GM23338 (cell line): ENCODE measurements around the gene GFOD1. TPM values are rescaled to one million over a fixed set of nuclear protein-coding genes. Genes with fewer than 3 reads are reported as not detected.

ENCODE experiments used
- ATAC-seq: fragments of 200-7000 bp; cut with Tn5 transposase; 3 replicates; pipeline ENCODE4 v1.9.1; 2020
- DNase-seq: peaks from one replicate; pipeline ENCODE4 v3.0.0-alpha.2; 2015; ENCODE audit warnings: low spot score
- H2AFZ ChIP-seq: fragments of 200-600 bp; sonication (generic); 2 replicates; pipeline ENCODE4 v1.8.0; 2016; ENCODE audit warnings: antibody characterized with exemption, mild to moderate bottlenecking, moderate library complexity
- H3F3A ChIP-seq: fragments of 200-600 bp; sonication (generic); replicated peaks from 2 replicates; pipeline ENCODE4 v1.8.0; 2017; ENCODE audit warnings: antibody characterized with exemption, mixed run types, low read depth
- H3K27ac ChIP-seq: fragments of 200-600 bp; sonication (generic); 2 replicates; pipeline ENCODE4 v1.6.1; 2016; ENCODE audit warnings: low read depth
- H3K27me3 ChIP-seq: fragments of 200-600 bp; sonication (generic); 2 replicates; pipeline ENCODE4 v1.8.0; 2016; ENCODE audit warnings: mild to moderate bottlenecking, mixed run types, moderate library complexity; ENCODE audit not compliant: insufficient read depth
- H3K36me3 ChIP-seq: fragments of 200-600 bp; sonication (generic); 2 replicates; pipeline ENCODE4 v1.8.0; 2016; ENCODE audit warnings: mild to moderate bottlenecking; ENCODE audit not compliant: insufficient read depth
- H3K4me1 ChIP-seq: fragments of 200-600 bp; sonication (generic); 2 replicates; pipeline ENCODE4 v1.8.0; 2016; ENCODE audit warnings: mild to moderate bottlenecking, moderate library complexity; ENCODE audit not compliant: insufficient read depth
- H3K4me2 ChIP-seq: fragments of 200-600 bp; sonication (generic); 2 replicates; pipeline ENCODE4 v1.7.1; 2017; ENCODE audit warnings: mixed run types
- H3K4me3 ChIP-seq: fragments of 200-600 bp; sonication (generic); 2 replicates; pipeline ENCODE4 v1.6.1; 2016; ENCODE audit warnings: mixed run types
- H3K79me2 ChIP-seq: fragments of 200-600 bp; sonication (generic); replicated peaks from 2 replicates; pipeline ENCODE4 v1.8.0; 2017; ENCODE audit warnings: mild to moderate bottlenecking; ENCODE audit not compliant: insufficient read depth
- H3K9me2 ChIP-seq: fragments of 200-600 bp; sonication (generic); 2 replicates; pipeline ENCODE4 v1.8.0; 2017; ENCODE audit not compliant: insufficient read depth
- H4K20me1 ChIP-seq: fragments of 200-600 bp; sonication (generic); replicated peaks from 2 replicates; pipeline ENCODE4 v1.8.0; 2017; ENCODE audit warnings: mild to moderate bottlenecking; ENCODE audit not compliant: insufficient read depth
- H3K27ac Mint-ChIP-seq: 2 replicates; pipeline ENCODE4 v1.8.0; 2020; ENCODE audit warnings: inconsistent platforms, mild to moderate bottlenecking, moderate library complexity, mixed read lengths
- H3K27me3 Mint-ChIP-seq: 3 replicates; pipeline ENCODE4 v1.8.0; 2022; ENCODE audit warnings: low read depth, mild to moderate bottlenecking, moderate library complexity, mixed read lengths, inconsistent platforms; ENCODE audit not compliant: insufficient read depth, poor library complexity
- H3K36me3 Mint-ChIP-seq: 3 replicates; pipeline ENCODE4 v1.8.0; 2021; ENCODE audit warnings: low read depth, mild to moderate bottlenecking, inconsistent platforms, moderate library complexity, mixed read lengths
- H3K4me1 Mint-ChIP-seq: 3 replicates; pipeline ENCODE4 v1.8.0; 2020; ENCODE audit warnings: mild to moderate bottlenecking, inconsistent platforms, mixed read lengths
- H3K4me3 Mint-ChIP-seq: 3 replicates; pipeline ENCODE4 v1.8.0; 2021; ENCODE audit warnings: moderate library complexity, mild to moderate bottlenecking, inconsistent platforms, mixed read lengths
- H3K9me3 Mint-ChIP-seq: 3 replicates; pipeline ENCODE4 v1.8.0; 2020; ENCODE audit warnings: moderate library complexity, mild to moderate bottlenecking, inconsistent platforms, mixed read lengths
- POLR2AphosphoS5 ChIP-seq: IDR thresholded peaks from 2 replicates; pipeline ENCODE4 v1.6.1; 2016; ENCODE audit warnings: antibody characterized with exemption, low read depth
- REST ChIP-seq: IDR thresholded peaks from one replicate; pipeline ENCODE4 v1.6.1; 2018; ENCODE audit warnings: antibody characterized with exemption; ENCODE audit not compliant: unreplicated experiment
- ZNF331 ChIP-seq: fragments of 250-450 bp; sonication (Bioruptor Pico); IDR thresholded peaks from 2 replicates; pipeline ENCODE4 v1.5.0; 2020; ENCODE audit warnings: low read depth, mild to moderate bottlenecking, moderate library complexity
- ZNF462 ChIP-seq: fragments of 250-450 bp; sonication (Bioruptor Pico); IDR thresholded peaks from 2 replicates; pipeline ENCODE4 v1.5.0; 2020; ENCODE audit warnings: mild to moderate bottlenecking, moderate library complexity
- polyA plus RNA-seq: library from polyadenylated mRNA; unstranded; fragments of >200 nt; fragmentation: Nextera tagmentation; extraction: Ambion mirVana; gene quantifications from 2 replicates; pipeline ENCODE4 v1.2.1, GENCODE V29; 2016
- total RNA-seq: library from RNA; depleted of rRNA; stranded (reverse); fragments of >200 nt; shearing (Covaris generic); gene quantifications from 2 replicates; pipeline ENCODE4 v1.2.3, GENCODE V29; 2014

Gene GFOD1
- total and polyA plus RNA-seq, 2 experiments from 2014 or later: 4.9 to 12.8 TPM

GRCh38 chr6:13404892-13405254 lies 82.5 kb downstream of the GFOD1 start:
- H3K4me1 Mint-ChIP-seq: peaks cover 28% of the 10 kb centered on the region
- H3K27ac ChIP-seq: no peak overlapping the region; the same call in 1 of the 2 replicates

More at GRCh38 chr6:13404892-13405254, 82.5 kb downstream of the GFOD1 start:
- peaks cover 4% of the 10 kb centered on the region for H3K27me3 Mint-ChIP-seq
- ATAC-seq: no peak
- H4K20me1 ChIP-seq: no peaks in the 10 kb centered on the region; the same call in 1 of the 2 replicates
- TF ChIP-seq ZNF331 (CRISPR knock-in tag) (no peak), POLR2AphosphoS5 (no peak), REST (no peak), ZNF462 (no peak)
- H3K27ac Mint-ChIP-seq: no peak overlapping the region
- peaks cover 10% of the 10 kb centered on the region; the same call in 1 of the 2 replicates for H3K9me2 ChIP-seq
- H3K79me2 ChIP-seq: no peaks in the 10 kb centered on the region; the same call in 1 of the 2 replicates
- peaks cover 7% of the 10 kb centered on the region for H3K4me1 ChIP-seq
- no peaks in the 10 kb centered on the region for H3K36me3 ChIP-seq
- DNase-seq: no peak
- no peak overlapping the region for H2AFZ ChIP-seq
- no peak overlapping the region for H3K4me3 Mint-ChIP-seq
- no peak overlapping the region for H3K4me3 ChIP-seq
- H3F3A ChIP-seq: no peaks in the 10 kb centered on the region
- no peak overlapping the region for H3K4me2 ChIP-seq
- H3K9me3 Mint-ChIP-seq: no peaks in the 10 kb centered on the region
- no peaks in the 10 kb centered on the region for H3K27me3 ChIP-seq
- H3K36me3 Mint-ChIP-seq: no peaks in the 10 kb centered on the region
